Stimulated activated CD4-positive, alpha-beta T cell treated with anti-CD3 and anti-CD28 coated beads, Interleukin-4, amount 100 ng/mL, for 48 hours (primary cell): ENCODE results near the gene POLR2E.
A peak's percentile ranks its signal among the peaks of the same experiment; 100 is the strongest.

Experiments used
- DNase-seq, 2 donors: peaks; one replicate each; pipeline ENCODE4 v3.0.0-alpha.2; 2020; ENCODE audit warnings: low read depth in 2 of 2

The POLR2E gene

GRCh38 chr19:1097810-1098176 is 2.6 kb upstream of the POLR2E start:
- DNase-seq, result no peak

GRCh38 chr19:1094655-1094977 is 559 bp downstream of the POLR2E start:
- DNase-seq, result no peak

- no peak for DNase-seq
These were observed 1.2 kb downstream of the POLR2E start for GRCh38 chr19:1093811-1094553.

GRCh38 chr19:1093330-1093729 is 1.8 kb downstream of the POLR2E start:
- no peak for DNase-seq

- DNase-seq, result no peak
These were observed 3.5 kb downstream of the POLR2E start for GRCh38 chr19:1091544-1092175.

- DNase-seq, result no peak
These were observed 4.2 kb downstream of the POLR2E start for GRCh38 chr19:1090731-1091543.

- DNase-seq, result no peak
These were observed 5.3 kb downstream of the POLR2E start for GRCh38 chr19:1089891-1090290.

- no peak for DNase-seq
These were observed 5.9 kb downstream of the POLR2E start for GRCh38 chr19:1089126-1089771.

- DNase-seq, result no peak
These were observed 6.7 kb downstream of the POLR2E start for GRCh38 chr19:1088416-1089010.

- no peak for DNase-seq
These were observed 7.3 kb downstream of the POLR2E start for GRCh38 chr19:1087813-1088415.

- no peak for DNase-seq
These were observed 8.6 kb downstream of the POLR2E start for GRCh38 chr19:1086613-1087012.

GRCh38 chr19:1085676-1086442 is 9.3 kb downstream of the POLR2E start:
- no peak for DNase-seq

- no peak for DNase-seq
These were observed 10.0 kb downstream of the POLR2E start for GRCh38 chr19:1085053-1085658.

GRCh38 chr19:1084024-1084868 is 10.9 kb downstream of the POLR2E start:
- DNase-seq, result no peak

GRCh38 chr19:1082928-1083816 is 12.0 kb downstream of the POLR2E start:
- DNase-seq, result no peak

- DNase-seq, result peak; percentile 81 to 86
These were observed 12.8 kb downstream of the POLR2E start for GRCh38 chr19:1082165-1082927.

- no peak for DNase-seq
These were observed 13.6 kb downstream of the POLR2E start for GRCh38 chr19:1081301-1082164.
